ENCODE measurements around the gene B3GALT6.

Gene B3GALT6

DNA sequence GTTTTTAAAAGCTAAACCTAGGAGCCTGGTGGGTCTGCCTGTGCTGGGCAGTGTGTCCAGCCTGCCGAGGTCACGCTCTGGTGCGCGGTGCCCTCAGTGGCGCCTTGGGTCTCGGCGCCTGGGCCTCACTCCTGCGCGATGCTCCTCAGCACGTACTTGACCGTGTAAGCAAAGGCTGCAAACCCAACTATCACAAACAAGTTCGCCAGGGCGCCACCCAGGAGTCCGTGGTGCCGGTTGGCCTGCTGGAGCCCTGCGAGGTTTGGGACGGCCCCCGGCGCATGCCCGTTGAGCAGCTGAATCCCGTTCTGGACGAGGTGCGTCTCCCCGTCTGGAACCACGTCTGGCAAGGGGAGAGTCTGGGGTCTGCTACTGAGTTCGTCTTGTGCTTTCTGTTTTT is 23.0 kb downstream of the B3GALT6 start:
- Histone ChIP-seq H3K27me3 (ENCODE audit: control insufficient read depth in 2 of 2, insufficient read depth in 2 of 2, low read length in 2 of 2) (no peaks in the 10 kb centered on the region), H3K4me1 (ENCODE audit: control insufficient read depth in 2 of 2, insufficient read depth in 2 of 2, low read length in 2 of 2) (peaks cover 0 to 2% of the 10 kb centered on the region in 2 donors), H3K9ac (ENCODE audit: low read depth in 1 of 2, low read length in 2 of 2) (no peak overlapping the region), H3K27ac (ENCODE audit: low read depth in 2 of 2, low read length in 2 of 2) (no peak overlapping the region), H3K36me3 (ENCODE audit: control insufficient read depth in 2 of 2, insufficient read depth in 2 of 2, low read length in 2 of 2) (peaks cover 16 to 43% of the 10 kb centered on the region in 2 donors), H3K9me3 (ENCODE audit: control insufficient read depth in 2 of 2, low read length in 2 of 2) (no peaks in the 10 kb centered on the region), H3K4me3 (ENCODE audit: low read length in 2 of 2) (no peak overlapping the region)

DNA sequence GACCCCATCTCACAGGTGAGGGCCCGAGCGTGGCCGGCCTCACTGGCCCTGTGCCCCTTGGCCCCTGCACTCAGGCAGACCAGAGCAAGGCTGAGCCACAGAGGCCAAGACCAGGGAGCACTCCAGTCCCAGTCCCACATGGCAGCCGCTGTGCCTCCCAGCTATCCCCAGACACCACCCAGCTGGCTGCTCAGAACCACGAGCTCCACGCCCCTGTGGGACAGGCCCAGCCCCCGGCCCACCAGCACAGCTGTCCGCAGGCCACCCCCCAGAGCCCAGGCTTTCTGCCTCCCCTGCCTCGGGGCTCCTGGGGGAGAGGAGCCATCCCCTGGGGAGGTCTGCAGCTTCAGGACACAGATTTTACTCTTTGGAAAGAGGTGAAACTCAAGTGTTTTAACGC is 23.6 kb downstream of the B3GALT6 start:
- no peaks in the 10 kb centered on the region for H3K27me3 ChIP-seq (ENCODE audit: control insufficient read depth in 2 of 2, insufficient read depth in 2 of 2, low read length in 2 of 2)
- H3K9me3 ChIP-seq (ENCODE audit: control insufficient read depth in 2 of 2, low read length in 2 of 2): no peaks in the 10 kb centered on the region
- H3K27ac ChIP-seq (ENCODE audit: low read depth in 2 of 2, low read length in 2 of 2): no peak overlapping the region
- peaks cover 22 to 47% of the 10 kb centered on the region in 2 donors for H3K36me3 ChIP-seq (ENCODE audit: control insufficient read depth in 2 of 2, insufficient read depth in 2 of 2, low read length in 2 of 2)
- peaks cover 0 to 3% of the 10 kb centered on the region in 2 donors for H3K4me1 ChIP-seq (ENCODE audit: control insufficient read depth in 2 of 2, insufficient read depth in 2 of 2, low read length in 2 of 2)
- H3K9ac ChIP-seq (ENCODE audit: low read depth in 1 of 2, low read length in 2 of 2): no peak overlapping the region
- no peak overlapping the region for H3K4me3 ChIP-seq (ENCODE audit: low read length in 2 of 2)

DNA sequence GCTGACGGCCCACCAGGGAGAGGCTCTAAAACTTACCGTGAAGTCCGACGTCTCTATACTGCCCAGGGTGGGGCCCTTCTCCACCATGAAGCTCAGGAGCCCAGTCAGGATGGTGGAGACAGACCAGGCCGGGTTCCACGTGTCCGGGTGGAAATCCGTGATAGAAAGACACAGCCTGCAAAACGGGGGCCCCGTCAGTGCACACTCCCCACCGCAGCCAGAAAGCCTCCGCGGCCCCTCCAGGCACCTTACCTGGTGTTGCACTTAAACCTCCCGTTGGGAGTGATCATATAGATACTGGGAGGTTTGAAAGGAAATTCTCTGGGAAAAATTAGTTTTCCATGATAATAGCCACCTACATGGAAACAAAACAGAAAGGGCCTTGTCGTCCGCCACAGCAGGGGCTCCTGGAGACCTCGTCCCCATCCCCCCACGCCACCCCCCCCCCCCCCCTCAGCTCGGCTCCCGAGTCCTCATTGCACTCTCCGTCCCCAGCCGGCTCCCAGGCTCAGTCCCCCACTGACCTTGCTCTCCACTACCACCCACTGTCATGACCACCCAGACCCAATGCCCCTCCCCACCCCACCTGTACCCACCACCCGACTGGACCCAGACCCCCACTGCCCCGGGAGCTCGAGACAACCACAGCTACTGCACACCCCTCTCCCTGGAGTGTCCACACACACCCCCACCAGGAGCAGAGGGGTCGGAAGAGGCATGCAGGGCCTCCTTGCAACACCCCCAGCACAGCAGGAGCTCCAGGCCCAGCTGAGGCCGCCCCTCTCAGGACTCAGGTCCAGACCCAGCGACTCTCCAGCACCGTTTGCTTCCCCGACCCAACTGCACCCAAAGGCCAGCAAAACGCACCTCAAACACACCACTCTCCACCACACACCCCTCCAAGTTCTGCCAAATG is 25.2 kb downstream of the B3GALT6 start:
- peaks cover 0 to 3% of the 10 kb centered on the region in 2 donors for H3K4me1 ChIP-seq (ENCODE audit: control insufficient read depth in 2 of 2, insufficient read depth in 2 of 2, low read length in 2 of 2)
- H3K4me3 ChIP-seq (ENCODE audit: low read length in 2 of 2): no peak overlapping the region
- no peaks in the 10 kb centered on the region for H3K27me3 ChIP-seq (ENCODE audit: control insufficient read depth in 2 of 2, insufficient read depth in 2 of 2, low read length in 2 of 2)
- no peak overlapping the region for H3K9ac ChIP-seq (ENCODE audit: low read depth in 1 of 2, low read length in 2 of 2)
- H3K27ac ChIP-seq (ENCODE audit: low read depth in 2 of 2, low read length in 2 of 2): no peak overlapping the region
- H3K9me3 ChIP-seq (ENCODE audit: control insufficient read depth in 2 of 2, low read length in 2 of 2): no peaks in the 10 kb centered on the region
- peaks cover 32 to 53% of the 10 kb centered on the region in 2 donors for H3K36me3 ChIP-seq (ENCODE audit: control insufficient read depth in 2 of 2, insufficient read depth in 2 of 2, low read length in 2 of 2)

DNA sequence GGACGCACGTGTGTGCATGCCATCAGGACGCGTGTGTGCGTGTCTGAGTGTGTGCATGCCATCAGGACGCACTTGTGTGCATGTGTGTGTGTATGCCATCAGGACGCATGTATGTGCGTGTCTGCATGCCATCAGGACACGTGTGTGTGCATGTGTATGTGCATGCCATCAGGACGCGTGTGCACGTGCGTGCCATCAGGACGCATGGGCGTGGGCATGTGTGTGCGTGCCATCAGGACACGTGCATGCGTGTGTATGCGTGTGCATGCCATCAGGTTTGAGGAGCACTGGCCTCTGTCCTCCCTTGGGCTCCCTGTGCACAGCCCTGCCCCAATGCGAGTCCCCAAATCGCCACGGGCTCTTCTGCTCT is 27.1 kb downstream of the B3GALT6 start:
- Histone ChIP-seq H3K9ac (ENCODE audit: low read depth in 1 of 2, low read length in 2 of 2) (no peak overlapping the region), H3K36me3 (ENCODE audit: control insufficient read depth in 2 of 2, insufficient read depth in 2 of 2, low read length in 2 of 2) (peaks cover 43 to 63% of the 10 kb centered on the region in 2 donors), H3K4me1 (ENCODE audit: control insufficient read depth in 2 of 2, insufficient read depth in 2 of 2, low read length in 2 of 2) (peaks cover 0 to 3% of the 10 kb centered on the region in 2 donors), H3K27ac (ENCODE audit: low read depth in 2 of 2, low read length in 2 of 2) (no peak overlapping the region), H3K4me3 (ENCODE audit: low read length in 2 of 2) (no peak overlapping the region), H3K9me3 (ENCODE audit: control insufficient read depth in 2 of 2, low read length in 2 of 2) (no peaks in the 10 kb centered on the region), H3K27me3 (ENCODE audit: control insufficient read depth in 2 of 2, insufficient read depth in 2 of 2, low read length in 2 of 2) (no peaks in the 10 kb centered on the region)

DNA sequence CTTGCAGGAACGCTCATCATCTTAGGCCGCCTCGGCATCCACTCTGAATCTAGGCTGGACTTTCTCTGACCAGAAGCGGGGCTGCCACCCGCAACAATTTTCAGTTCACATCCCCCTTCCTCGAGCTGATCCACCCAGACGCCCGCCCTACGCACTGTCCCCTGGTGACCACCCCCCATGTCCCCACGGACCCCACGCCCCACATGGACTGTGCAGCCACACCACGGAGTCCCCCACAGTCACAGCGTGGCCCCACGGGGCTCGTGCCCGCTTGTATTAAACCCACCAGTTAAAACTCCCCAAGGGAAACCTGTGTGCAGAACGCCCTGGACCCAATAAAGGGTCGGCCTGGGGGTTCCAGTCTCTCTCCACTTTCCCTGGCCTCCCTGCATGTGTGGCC is 27.5 kb downstream of the B3GALT6 start:
- Histone ChIP-seq H3K4me3 (ENCODE audit: low read length in 2 of 2) (no peak overlapping the region), H3K27ac (ENCODE audit: low read depth in 2 of 2, low read length in 2 of 2) (no peak overlapping the region), H3K36me3 (ENCODE audit: control insufficient read depth in 2 of 2, insufficient read depth in 2 of 2, low read length in 2 of 2) (peaks cover 46 to 62% of the 10 kb centered on the region in 2 donors), H3K27me3 (ENCODE audit: control insufficient read depth in 2 of 2, insufficient read depth in 2 of 2, low read length in 2 of 2) (no peaks in the 10 kb centered on the region), H3K4me1 (ENCODE audit: control insufficient read depth in 2 of 2, insufficient read depth in 2 of 2, low read length in 2 of 2) (peaks cover 0 to 3% of the 10 kb centered on the region in 2 donors), H3K9ac (ENCODE audit: low read depth in 1 of 2, low read length in 2 of 2) (no peak overlapping the region), H3K9me3 (ENCODE audit: control insufficient read depth in 2 of 2, low read length in 2 of 2) (no peaks in the 10 kb centered on the region)

DNA sequence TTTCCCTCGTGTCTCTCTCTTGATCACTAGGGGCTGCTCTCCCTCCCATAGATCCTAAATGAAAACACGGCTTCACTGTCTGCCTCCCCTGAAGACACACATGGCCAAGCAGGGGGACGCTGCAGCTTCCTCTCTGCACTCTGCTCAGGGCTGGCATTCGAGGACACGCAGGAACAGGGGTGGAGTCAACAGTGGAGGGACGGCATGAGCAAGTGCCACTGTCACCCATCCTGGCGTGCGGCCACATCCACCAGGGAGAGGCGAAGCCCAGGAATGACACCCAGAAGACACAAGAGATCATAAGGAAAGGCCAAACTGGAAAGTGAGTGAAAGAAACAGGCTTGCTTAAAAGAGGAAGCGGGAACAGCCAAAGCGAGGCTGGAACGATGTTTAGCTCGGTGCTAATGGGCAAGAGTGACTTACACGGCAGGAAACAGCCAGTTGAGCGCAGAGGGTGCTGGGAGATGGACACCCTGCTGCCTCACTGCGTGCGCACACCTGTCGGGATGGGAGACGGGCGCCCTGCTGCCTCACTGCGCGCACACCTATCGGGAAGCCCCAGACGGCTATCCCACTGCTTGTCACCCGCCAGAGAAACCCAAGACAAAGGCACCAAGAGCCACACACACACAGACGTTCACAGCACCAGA is 28.0 kb downstream of the B3GALT6 start:
- Histone ChIP-seq H3K4me3 (ENCODE audit: low read length in 2 of 2) (no peak overlapping the region), H3K4me1 (ENCODE audit: control insufficient read depth in 2 of 2, insufficient read depth in 2 of 2, low read length in 2 of 2) (peaks cover 0 to 3% of the 10 kb centered on the region in 2 donors), H3K27ac (ENCODE audit: low read depth in 2 of 2, low read length in 2 of 2) (no peak overlapping the region), H3K36me3 (ENCODE audit: control insufficient read depth in 2 of 2, insufficient read depth in 2 of 2, low read length in 2 of 2) (peaks cover 45 to 61% of the 10 kb centered on the region in 2 donors), H3K9ac (ENCODE audit: low read depth in 1 of 2, low read length in 2 of 2) (no peak overlapping the region), H3K9me3 (ENCODE audit: control insufficient read depth in 2 of 2, low read length in 2 of 2) (no peaks in the 10 kb centered on the region), H3K27me3 (ENCODE audit: control insufficient read depth in 2 of 2, insufficient read depth in 2 of 2, low read length in 2 of 2) (no peaks in the 10 kb centered on the region)

DNA sequence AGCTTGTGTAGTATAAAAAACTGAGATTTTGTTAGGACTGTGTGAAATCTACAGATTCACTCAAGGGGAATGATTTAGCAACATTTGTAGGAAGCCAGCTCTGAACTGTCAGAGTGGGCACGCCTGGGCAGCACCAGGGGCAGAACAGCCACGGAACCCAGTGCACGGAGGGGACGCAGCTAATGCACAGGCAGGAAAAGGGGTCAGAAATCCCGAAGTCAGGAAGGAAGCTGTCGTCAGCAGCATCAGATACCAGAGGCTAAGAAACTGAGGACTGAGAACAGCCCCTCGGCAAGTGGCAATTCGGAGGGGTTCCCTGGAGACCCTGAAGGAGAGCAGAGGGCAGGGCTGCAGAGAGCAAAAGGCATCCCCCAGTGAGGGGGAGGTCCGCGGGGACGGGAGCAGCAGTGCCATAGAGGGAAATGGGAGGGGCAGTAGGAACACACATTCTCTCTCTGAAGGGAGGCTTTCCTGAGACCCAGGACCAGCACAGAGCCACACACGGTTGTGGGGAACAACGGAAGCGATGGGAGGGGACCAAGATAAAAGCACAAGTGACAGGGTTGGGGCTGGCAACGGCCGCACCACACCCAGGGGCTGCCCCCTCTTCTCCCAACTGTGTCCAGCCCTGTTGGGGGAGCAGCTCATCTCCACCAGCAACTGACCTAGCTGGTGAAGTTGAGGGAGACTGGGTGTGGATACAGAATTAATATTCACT is 29.0 kb downstream of the B3GALT6 start:
- no peak overlapping the region for H3K27ac ChIP-seq (ENCODE audit: low read depth in 2 of 2, low read length in 2 of 2)
- no peak overlapping the region for H3K9ac ChIP-seq (ENCODE audit: low read depth in 1 of 2, low read length in 2 of 2)
- no peaks in the 10 kb centered on the region for H3K27me3 ChIP-seq (ENCODE audit: control insufficient read depth in 2 of 2, insufficient read depth in 2 of 2, low read length in 2 of 2)
- H3K4me1 ChIP-seq (ENCODE audit: control insufficient read depth in 2 of 2, insufficient read depth in 2 of 2, low read length in 2 of 2): peaks cover 0 to 3% of the 10 kb centered on the region in 2 donors
- peaks cover 46 to 58% of the 10 kb centered on the region in 2 donors for H3K36me3 ChIP-seq (ENCODE audit: control insufficient read depth in 2 of 2, insufficient read depth in 2 of 2, low read length in 2 of 2)
- no peaks in the 10 kb centered on the region for H3K9me3 ChIP-seq (ENCODE audit: control insufficient read depth in 2 of 2, low read length in 2 of 2)
- H3K4me3 ChIP-seq (ENCODE audit: low read length in 2 of 2): no peak overlapping the region

DNA sequence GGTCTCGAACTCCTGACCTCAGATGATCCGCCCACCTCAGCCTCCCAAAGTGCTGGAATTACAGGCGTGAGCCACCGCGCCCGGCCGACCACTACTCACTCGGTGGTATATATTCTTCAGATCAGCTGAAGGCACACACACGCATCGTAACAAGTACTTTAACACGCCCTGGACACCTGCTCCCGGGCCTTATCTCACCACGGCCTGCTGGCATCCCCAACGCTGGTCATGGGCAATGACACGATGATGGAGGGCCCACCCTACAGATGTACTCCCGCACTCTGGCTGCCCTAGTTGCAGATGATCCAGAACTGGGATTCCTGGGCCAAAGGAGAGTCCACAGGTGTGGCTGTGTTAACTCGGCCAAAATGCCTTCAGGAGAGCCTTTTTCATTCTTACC is 30.0 kb downstream of the B3GALT6 start:
- H3K9ac ChIP-seq (ENCODE audit: low read depth in 1 of 2, low read length in 2 of 2): no peak overlapping the region
- H3K4me3 ChIP-seq (ENCODE audit: low read length in 2 of 2): no peak overlapping the region
- peaks cover 0 to 3% of the 10 kb centered on the region in 2 donors for H3K4me1 ChIP-seq (ENCODE audit: control insufficient read depth in 2 of 2, insufficient read depth in 2 of 2, low read length in 2 of 2)
- H3K27me3 ChIP-seq (ENCODE audit: control insufficient read depth in 2 of 2, insufficient read depth in 2 of 2, low read length in 2 of 2): no peaks in the 10 kb centered on the region
- peaks cover 46 to 54% of the 10 kb centered on the region in 2 donors for H3K36me3 ChIP-seq (ENCODE audit: control insufficient read depth in 2 of 2, insufficient read depth in 2 of 2, low read length in 2 of 2)
- no peak overlapping the region for H3K27ac ChIP-seq (ENCODE audit: low read depth in 2 of 2, low read length in 2 of 2)
- no peaks in the 10 kb centered on the region for H3K9me3 ChIP-seq (ENCODE audit: control insufficient read depth in 2 of 2, low read length in 2 of 2)

DNA sequence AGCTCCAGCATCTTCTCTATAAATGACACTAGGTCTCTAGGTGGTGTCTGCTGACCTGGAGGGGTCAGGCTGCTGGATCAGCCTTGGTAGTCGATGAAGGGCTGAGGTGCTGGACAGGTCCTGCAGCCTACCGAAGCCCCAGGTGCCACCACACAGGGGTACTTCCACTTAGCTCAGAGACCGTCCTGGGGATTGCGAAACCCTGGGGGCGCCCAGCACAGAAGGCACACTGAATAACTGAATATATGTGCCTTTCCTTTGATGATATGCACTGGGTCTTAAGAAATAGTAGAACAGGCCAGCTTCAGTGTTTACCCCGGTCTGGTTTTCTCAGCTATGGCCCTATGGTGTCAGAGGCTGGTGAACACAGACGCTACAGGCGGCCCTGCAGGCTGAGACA is 30.7 kb downstream of the B3GALT6 start:
- Histone ChIP-seq H3K9ac (ENCODE audit: low read depth in 1 of 2, low read length in 2 of 2) (no peak overlapping the region), H3K27ac (ENCODE audit: low read depth in 2 of 2, low read length in 2 of 2) (no peak overlapping the region), H3K27me3 (ENCODE audit: control insufficient read depth in 2 of 2, insufficient read depth in 2 of 2, low read length in 2 of 2) (no peaks in the 10 kb centered on the region), H3K4me1 (ENCODE audit: control insufficient read depth in 2 of 2, insufficient read depth in 2 of 2, low read length in 2 of 2) (peaks cover 0 to 3% of the 10 kb centered on the region in 2 donors), H3K4me3 (ENCODE audit: low read length in 2 of 2) (no peak overlapping the region), H3K36me3 (ENCODE audit: control insufficient read depth in 2 of 2, insufficient read depth in 2 of 2, low read length in 2 of 2) (peaks cover 50 to 57% of the 10 kb centered on the region in 2 donors), H3K9me3 (ENCODE audit: control insufficient read depth in 2 of 2, low read length in 2 of 2) (no peaks in the 10 kb centered on the region)

DNA sequence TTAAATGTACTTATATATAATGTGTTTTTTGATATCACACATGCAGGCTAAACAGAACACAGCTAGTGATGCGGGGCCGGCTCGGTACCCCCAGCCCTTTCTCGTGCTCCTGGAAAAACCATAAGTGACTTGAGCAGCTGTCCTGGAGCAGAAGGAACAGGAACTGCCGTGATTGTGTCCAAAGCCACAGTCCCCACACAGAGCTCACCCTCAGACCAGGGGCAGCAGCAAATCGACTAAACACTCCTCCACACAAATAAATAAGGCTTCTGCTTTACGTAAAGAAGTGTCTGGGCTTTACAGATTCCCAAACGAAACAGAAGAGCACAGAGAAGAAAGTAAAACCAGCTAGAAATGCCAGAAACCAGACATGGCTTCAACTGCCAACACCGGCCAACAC is 32.0 kb downstream of the B3GALT6 start:
- H3K36me3 ChIP-seq (ENCODE audit: control insufficient read depth in 2 of 2, insufficient read depth in 2 of 2, low read length in 2 of 2): peaks cover 47 to 51% of the 10 kb centered on the region in 2 donors
- no peak overlapping the region for H3K27ac ChIP-seq (ENCODE audit: low read depth in 2 of 2, low read length in 2 of 2)

More for the DNA sequence above, 32.0 kb downstream of the B3GALT6 start:
- Histone ChIP-seq H3K9me3 (ENCODE audit: control insufficient read depth in 2 of 2, low read length in 2 of 2) (no peaks in the 10 kb centered on the region), H3K4me1 (ENCODE audit: control insufficient read depth in 2 of 2, insufficient read depth in 2 of 2, low read length in 2 of 2) (peaks cover 0 to 3% of the 10 kb centered on the region in 2 donors), H3K9ac (ENCODE audit: low read depth in 1 of 2, low read length in 2 of 2) (no peak overlapping the region), H3K4me3 (ENCODE audit: low read length in 2 of 2) (no peak overlapping the region), H3K27me3 (ENCODE audit: control insufficient read depth in 2 of 2, insufficient read depth in 2 of 2, low read length in 2 of 2) (no peaks in the 10 kb centered on the region)

Data from mucosa of rectum (tissue), 2 donors.